Measurements from ENCODE around the gene SRP54.
"Not testable (repeated sequence)": the region's sequence is repeated elsewhere in the genome, so short reads cannot be mapped to it uniquely, and the experiment has no call there.

The SRP54 gene

DNA sequence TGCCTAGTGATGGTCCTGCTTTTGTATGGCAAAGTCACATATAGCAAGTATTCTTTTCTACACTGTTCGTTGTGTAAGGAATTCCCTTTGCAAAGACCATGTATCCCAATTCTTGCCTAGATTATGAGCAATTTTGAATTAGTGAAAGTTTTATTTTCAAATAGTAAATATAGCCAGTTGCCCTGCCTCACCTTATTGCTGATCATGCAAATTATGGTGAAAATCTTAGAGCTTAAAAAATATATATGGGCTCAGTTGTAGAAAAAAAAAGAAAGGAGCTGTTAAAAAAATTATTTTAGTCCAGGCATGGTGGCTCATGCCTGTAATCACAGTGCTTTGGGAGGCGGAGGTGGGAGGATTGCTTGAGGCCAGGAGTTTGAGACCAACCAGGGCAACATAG lies 18.8 kb downstream of the SRP54 start:
- Mint-ChIP-seq H3K4me3 (no peak overlapping the region), H3K9me3 (ENCODE audit: low read depth) (no peaks in the 10 kb centered on the region), H3K27me3 (no peaks in the 10 kb centered on the region), H3K27ac (no peak overlapping the region), H3K4me1 (ENCODE audit: low read depth) (no peaks in the 10 kb centered on the region), H3K36me3 (peaks cover 2% of the 10 kb centered on the region)

DNA sequence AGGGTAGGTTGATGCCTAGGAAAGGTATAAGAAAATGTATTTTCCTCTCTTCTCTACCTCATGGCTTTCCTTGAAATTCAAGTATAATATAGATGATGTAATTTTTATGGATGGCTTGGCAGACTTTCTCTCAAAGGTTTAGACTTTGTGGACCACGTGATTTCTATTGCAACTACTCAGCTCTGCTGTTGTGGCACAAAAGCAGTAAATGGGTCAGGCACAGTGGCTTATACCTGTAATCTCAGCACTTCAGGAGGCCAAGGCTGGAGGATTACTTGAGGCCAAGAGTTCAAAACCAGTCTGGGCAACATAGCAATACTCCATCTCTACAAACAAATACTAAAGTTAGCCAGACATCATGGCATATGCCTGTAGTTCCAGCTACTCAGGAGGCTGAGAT lies 22.0 kb downstream of the SRP54 start:
- Mint-ChIP-seq H3K4me3 (no peak overlapping the region), H3K36me3 (peaks cover 2% of the 10 kb centered on the region), H3K27me3 (no peaks in the 10 kb centered on the region), H3K4me1 (ENCODE audit: low read depth) (no peaks in the 10 kb centered on the region), H3K27ac (no peak overlapping the region), H3K9me3 (ENCODE audit: low read depth) (no peaks in the 10 kb centered on the region)

DNA sequence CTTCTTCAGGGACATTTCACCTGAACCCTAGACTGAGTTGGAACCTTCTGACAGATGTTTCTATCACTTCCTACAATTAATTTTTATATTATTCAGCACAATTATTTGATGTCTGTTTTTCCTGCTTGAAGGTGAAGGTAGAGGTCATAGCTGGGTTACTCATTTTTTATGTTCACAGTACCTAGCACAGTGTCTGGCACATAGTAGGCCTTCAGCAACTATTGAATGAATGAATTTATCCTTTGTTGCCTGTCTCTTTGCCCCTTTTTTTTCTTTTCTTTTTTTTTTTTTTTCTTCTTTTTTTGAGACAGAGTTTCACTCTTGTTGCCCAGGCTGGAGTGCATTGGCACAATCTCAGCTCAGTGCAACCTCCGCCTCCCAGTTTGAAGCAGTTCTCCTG lies 33.8 kb downstream of the SRP54 start:
- Mint-ChIP-seq H3K4me3 (no peak overlapping the region), H3K27me3 (no peaks in the 10 kb centered on the region), H3K4me1 (ENCODE audit: low read depth) (no peaks in the 10 kb centered on the region), H3K27ac (peak overlapping the region; percentile 47), H3K9me3 (ENCODE audit: low read depth) (no peaks in the 10 kb centered on the region), H3K36me3 (peaks cover 13% of the 10 kb centered on the region)

DNA sequence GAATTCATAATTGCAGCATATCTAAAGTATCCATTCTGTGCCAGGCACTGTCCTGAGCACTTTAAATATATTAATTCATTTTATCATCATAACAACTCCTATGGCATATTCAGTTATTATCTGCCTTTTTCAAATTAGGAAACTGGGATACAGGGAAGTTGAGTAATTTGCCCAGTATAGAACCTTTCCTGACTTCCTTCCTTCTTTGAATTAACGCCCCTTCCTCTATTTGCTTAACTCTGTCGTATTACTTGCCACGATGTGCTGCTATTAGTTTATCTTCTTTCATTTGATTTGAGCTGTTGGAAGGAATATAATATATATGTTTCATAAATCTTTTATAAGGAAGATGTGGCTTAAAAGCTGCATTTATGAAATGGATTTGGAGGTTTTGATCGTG lies 37.9 kb downstream of the SRP54 start:
- Mint-ChIP-seq H3K27me3 (no peaks in the 10 kb centered on the region), H3K27ac (no peak overlapping the region)

GRCh38 chr14:35028435-35028834 lies 45.6 kb downstream of the SRP54 start:
- Mint-ChIP-seq H3K4me1 (ENCODE audit: low read depth) (no peaks in the 10 kb centered on the region), H3K9me3 (ENCODE audit: low read depth) (no peaks in the 10 kb centered on the region), H3K27me3 (no peaks in the 10 kb centered on the region), H3K36me3 (peaks cover 7% of the 10 kb centered on the region), H3K4me3 (no peak overlapping the region), H3K27ac (no peak overlapping the region)

More for the DNA sequence above, 37.9 kb downstream of the SRP54 start:
- H3K4me1 Mint-ChIP-seq (ENCODE audit: low read depth), result no peaks in the 10 kb centered on the region
- no peak overlapping the region for H3K4me3 Mint-ChIP-seq
- H3K36me3 Mint-ChIP-seq, result peaks cover 11% of the 10 kb centered on the region
- H3K9me3 Mint-ChIP-seq (ENCODE audit: low read depth), result no peaks in the 10 kb centered on the region

DNA sequence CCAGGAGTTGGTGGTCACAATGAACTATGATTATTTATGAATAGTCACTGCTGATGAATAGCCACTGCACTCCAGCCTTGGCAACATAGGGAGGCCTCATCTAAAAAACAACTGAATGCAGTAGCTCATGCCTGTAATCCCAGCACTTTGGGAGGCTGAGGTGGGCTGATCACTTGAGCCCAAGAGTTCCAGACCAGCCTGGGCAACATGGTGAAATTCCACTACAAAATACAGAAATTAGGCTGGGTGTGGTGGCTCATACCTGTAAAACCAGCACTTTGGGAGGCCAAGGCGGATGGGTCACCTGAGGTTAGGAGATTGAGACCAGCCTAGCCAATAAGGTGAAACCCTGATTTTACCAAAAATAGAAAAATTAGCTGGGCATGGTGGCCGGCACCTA lies 49.8 kb downstream of the SRP54 start:
- no peaks in the 10 kb centered on the region for H3K27me3 Mint-ChIP-seq
- no peaks in the 10 kb centered on the region for H3K4me1 Mint-ChIP-seq (ENCODE audit: low read depth)
- peaks cover 12% of the 10 kb centered on the region for H3K36me3 Mint-ChIP-seq
- H3K9me3 Mint-ChIP-seq (ENCODE audit: low read depth), result peaks cover 4% of the 10 kb centered on the region
- no peak overlapping the region for H3K27ac Mint-ChIP-seq
- H3K4me3 Mint-ChIP-seq, result no peak overlapping the region

DNA sequence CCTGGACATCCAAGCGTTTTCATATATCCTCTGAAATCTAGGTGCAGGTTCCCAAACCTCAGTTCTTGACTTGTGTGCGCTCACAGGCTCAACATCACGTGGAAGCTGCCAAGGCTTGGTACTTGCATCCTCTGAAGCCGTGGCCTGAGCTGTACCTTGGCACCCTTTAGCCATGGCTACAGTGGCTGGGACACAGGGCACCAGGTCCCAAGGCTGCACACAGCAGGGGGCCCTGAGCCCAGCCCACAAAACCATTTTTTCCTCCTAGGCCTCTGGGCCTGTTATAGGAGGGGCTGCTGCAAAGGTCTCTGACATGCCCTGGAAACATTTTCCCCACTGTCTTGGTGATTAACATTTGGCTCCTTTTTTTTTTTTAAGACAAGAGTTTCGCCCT lies 51.6 kb downstream of the SRP54 start:
- H3K36me3 Mint-ChIP-seq, result peaks cover 10% of the 10 kb centered on the region
- no peaks in the 10 kb centered on the region for H3K27me3 Mint-ChIP-seq
- peaks cover 4% of the 10 kb centered on the region for H3K9me3 Mint-ChIP-seq (ENCODE audit: low read depth)
- no peaks in the 10 kb centered on the region for H3K4me1 Mint-ChIP-seq (ENCODE audit: low read depth)
- H3K4me3 Mint-ChIP-seq, result no peak overlapping the region
- H3K27ac Mint-ChIP-seq, result no peak overlapping the region

GRCh38 chr14:35034944-35035554 lies 52.3 kb downstream of the SRP54 start:
- H3K36me3 Mint-ChIP-seq; H3K27me3 Mint-ChIP-seq; H3K9me3 Mint-ChIP-seq (ENCODE audit: low read depth); H3K4me3 Mint-ChIP-seq; H3K27ac Mint-ChIP-seq; H3K4me1 Mint-ChIP-seq (ENCODE audit: low read depth): not testable (repeated sequence)

GRCh38 chr14:35038312-35038711 lies 55.5 kb downstream of the SRP54 start:
- H3K27me3 Mint-ChIP-seq; H3K4me1 Mint-ChIP-seq (ENCODE audit: low read depth); H3K9me3 Mint-ChIP-seq (ENCODE audit: low read depth); H3K4me3 Mint-ChIP-seq; H3K36me3 Mint-ChIP-seq; H3K27ac Mint-ChIP-seq: not testable (repeated sequence)

GRCh38 chr14:35042632-35043031 lies 59.8 kb downstream of the SRP54 start:
- H3K4me3 Mint-ChIP-seq, result no peak overlapping the region
- no peaks in the 10 kb centered on the region for H3K9me3 Mint-ChIP-seq (ENCODE audit: low read depth)
- H3K36me3 Mint-ChIP-seq, result no peaks in the 10 kb centered on the region
- no peaks in the 10 kb centered on the region for H3K27me3 Mint-ChIP-seq
- peak overlapping the region; percentile 18 for H3K27ac Mint-ChIP-seq
- H3K4me1 Mint-ChIP-seq (ENCODE audit: low read depth), result peaks cover 15% of the 10 kb centered on the region

DNA sequence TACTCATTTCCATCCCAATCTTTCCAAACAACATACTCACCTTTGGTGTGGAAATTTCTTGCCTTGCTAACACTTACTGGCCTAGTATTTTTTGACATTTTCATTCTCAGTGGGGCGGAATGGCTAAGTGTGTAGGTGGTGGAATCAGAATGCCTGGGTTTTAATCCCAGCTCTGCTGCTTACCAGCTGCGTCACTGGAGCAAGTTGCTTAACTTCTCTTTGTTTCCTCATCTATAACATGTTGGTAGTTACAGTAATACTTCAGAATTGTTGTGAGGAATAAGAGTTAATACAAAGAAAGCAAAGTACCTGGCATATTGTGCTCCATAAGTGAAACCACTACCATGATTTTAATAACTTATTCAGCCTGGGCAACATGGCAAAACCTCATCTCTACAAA lies 60.3 kb downstream of the SRP54 start:
- peaks cover 20% of the 10 kb centered on the region for H3K4me1 Mint-ChIP-seq (ENCODE audit: low read depth)
- no peaks in the 10 kb centered on the region for H3K27me3 Mint-ChIP-seq
- H3K4me3 Mint-ChIP-seq, result peak overlapping the region; percentile 5
- no peaks in the 10 kb centered on the region for H3K36me3 Mint-ChIP-seq
- no peaks in the 10 kb centered on the region for H3K9me3 Mint-ChIP-seq (ENCODE audit: low read depth)
- peak overlapping the region; percentile 18 for H3K27ac Mint-ChIP-seq

- Mint-ChIP-seq H3K4me1 (ENCODE audit: low read depth) (peaks cover 25% of the 10 kb centered on the region), H3K27me3 (no peaks in the 10 kb centered on the region), H3K27ac (peak overlapping the region; percentile 98), H3K9me3 (ENCODE audit: low read depth) (no peaks in the 10 kb centered on the region), H3K4me3 (peak overlapping the region; percentile 99), H3K36me3 (no peaks in the 10 kb centered on the region)
These were observed 62.4 kb downstream of the SRP54 start for GRCh38 chr14:35044939-35045797.

GRCh38 chr14:35045798-35046047 lies 62.9 kb downstream of the SRP54 start:
- H3K4me1 Mint-ChIP-seq (ENCODE audit: low read depth), result peaks cover 27% of the 10 kb centered on the region
- H3K9me3 Mint-ChIP-seq (ENCODE audit: low read depth), result no peaks in the 10 kb centered on the region
- peak overlapping the region; percentile 98 for H3K27ac Mint-ChIP-seq
- H3K4me3 Mint-ChIP-seq, result peak overlapping the region; percentile 99
- H3K36me3 Mint-ChIP-seq, result no peaks in the 10 kb centered on the region
- no peaks in the 10 kb centered on the region for H3K27me3 Mint-ChIP-seq

DNA sequence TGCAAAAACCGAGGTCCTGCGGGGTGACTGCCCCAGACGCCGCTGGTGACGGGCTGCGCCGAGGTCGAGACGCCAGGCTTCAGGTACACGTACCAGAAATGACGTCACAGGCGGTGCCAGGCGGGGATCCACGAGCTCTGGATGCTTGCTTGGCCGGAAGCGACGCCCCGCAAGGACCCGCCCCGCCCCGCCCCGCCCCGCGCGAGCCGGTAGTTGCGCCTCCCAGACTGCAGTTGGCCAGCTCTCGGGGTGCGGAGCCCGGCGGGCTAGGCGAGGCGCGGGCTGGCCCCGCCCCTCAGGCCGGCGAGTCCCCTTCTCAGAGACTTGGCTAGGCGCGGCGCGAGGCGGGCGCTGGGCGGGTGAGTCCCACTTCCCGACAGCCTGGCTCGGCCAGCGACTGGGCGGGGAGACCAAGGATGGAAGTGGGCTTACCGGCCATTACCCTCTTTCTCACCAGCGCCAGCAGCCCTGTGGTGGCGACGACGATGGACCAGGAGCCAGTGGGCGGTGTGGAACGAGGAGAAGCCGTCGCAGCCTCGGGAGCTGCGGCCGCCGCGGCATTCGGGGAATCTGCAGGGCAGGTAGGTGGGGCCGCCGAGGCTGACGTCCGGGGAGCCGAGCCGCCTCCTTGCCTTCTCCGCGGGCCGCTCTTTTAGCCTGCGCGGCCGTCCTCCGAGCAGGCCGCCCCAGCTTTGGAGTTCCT lies 63.4 kb downstream of the SRP54 start, which contains the start of gene FAM177A1:
TSS of gene FAM177A1 (plus strand) at position 225 of the 703 bp plus-strand sequence. CDS start at position 417, 192 bp downstream.
- Mint-ChIP-seq H3K36me3 (no peaks in the 10 kb centered on the region), H3K4me3 (peak within 1 kb of the TSS; percentile 99), H3K9me3 (ENCODE audit: low read depth) (no peaks in the 10 kb centered on the region), H3K27ac (peak within 1 kb of the TSS; percentile 98), H3K4me1 (ENCODE audit: low read depth) (peaks cover 27% of the 10 kb centered on the region), H3K27me3 (no peaks in the 10 kb centered on the region)

DNA sequence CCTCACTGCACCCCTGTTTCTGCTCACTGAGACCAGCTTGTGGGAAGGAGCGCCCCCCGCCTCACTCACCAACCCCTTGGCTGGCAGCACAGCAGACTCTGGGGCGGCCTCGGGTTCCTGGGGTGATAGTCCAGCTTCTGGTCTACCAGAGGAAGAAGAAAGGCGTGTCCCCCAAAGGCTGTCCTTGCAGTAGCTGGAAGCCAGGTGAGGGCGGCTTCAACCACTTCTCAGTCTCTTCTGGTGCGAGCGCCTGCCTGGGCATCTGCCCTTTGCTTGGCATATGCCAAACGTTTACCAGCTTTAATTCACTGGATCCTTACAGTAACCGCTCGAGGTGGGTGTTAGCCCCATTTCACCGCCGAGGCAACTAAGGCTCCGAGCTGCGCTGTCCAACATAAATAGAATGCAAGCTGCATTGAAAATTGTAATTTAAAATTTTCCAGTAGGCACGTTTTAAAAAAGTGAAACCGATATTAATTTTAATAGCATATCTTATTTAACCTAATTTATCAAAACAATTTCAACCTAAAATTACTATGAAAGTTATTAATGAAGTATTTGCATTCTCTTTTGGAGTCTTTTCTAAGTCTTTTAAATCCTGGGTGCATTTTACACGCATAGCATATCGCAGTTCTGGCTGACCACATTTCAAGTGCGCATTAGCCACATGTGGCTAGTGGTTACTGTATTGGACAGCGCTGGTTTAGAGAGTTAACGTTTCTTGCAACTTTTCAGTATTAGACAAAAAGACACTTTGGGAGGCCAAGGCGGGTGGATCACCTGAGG lies 64.2 kb downstream of the SRP54 start:
- H3K27ac Mint-ChIP-seq, result peak overlapping the region; percentile 91
- no peaks in the 10 kb centered on the region for H3K9me3 Mint-ChIP-seq (ENCODE audit: low read depth)
- no peaks in the 10 kb centered on the region for H3K27me3 Mint-ChIP-seq
- H3K4me1 Mint-ChIP-seq (ENCODE audit: low read depth), result peaks cover 27% of the 10 kb centered on the region
- peak overlapping the region; percentile 99 for H3K4me3 Mint-ChIP-seq
- H3K36me3 Mint-ChIP-seq, result no peaks in the 10 kb centered on the region

Measured in activated naive CD8-positive, alpha-beta T cell (primary cell).